GM19099 (cell line): ENCODE results near the gene MKNK1.

Experiments
- POLR2A ChIP-seq: IDR thresholded peaks from 3 replicates; pipeline ENCODE4 v1.6.1; 2011; ENCODE audit warnings: low read depth; ENCODE audit not compliant: insufficient read length; ENCODE audit errors: extremely low read depth

The MKNK1 gene

GRCh38 chr1:46612937-46613660 lies 9.0 kb upstream of the MKNK1 start:
- no peak for TF ChIP-seq POLR2A

- TF ChIP-seq POLR2A, result no peak
These were observed 7.7 kb upstream of the MKNK1 start for GRCh38 chr1:46611691-46612221.

- no peak for TF ChIP-seq POLR2A
These were observed 3.5 kb upstream of the MKNK1 start for GRCh38 chr1:46607345-46608130.

- TF ChIP-seq POLR2A, result no peak
These were observed 2.3 kb upstream of the MKNK1 start for GRCh38 chr1:46606255-46606965.

- TF ChIP-seq POLR2A, result no peak
These were observed 1.2 kb upstream of the MKNK1 start for GRCh38 chr1:46605232-46605631.

GRCh38 chr1:46603481-46603857 lies 599 bp downstream of the MKNK1 start:
- no peak for TF ChIP-seq POLR2A

- TF ChIP-seq POLR2A, result no peak
These were observed 2.6 kb downstream of the MKNK1 start for GRCh38 chr1:46601257-46602007.

GRCh38 chr1:46599059-46599970 lies 4.8 kb downstream of the MKNK1 start:
- no peak for TF ChIP-seq POLR2A

GRCh38 chr1:46596846-46597245 lies 7.2 kb downstream of the MKNK1 start:
- no peak for TF ChIP-seq POLR2A

GRCh38 chr1:46596036-46596435 lies 8.0 kb downstream of the MKNK1 start:
- no peak for TF ChIP-seq POLR2A

- no peak for TF ChIP-seq POLR2A
These were observed 8.9 kb downstream of the MKNK1 start for GRCh38 chr1:46595127-46595526.

- no peak for TF ChIP-seq POLR2A
These were observed 10.0 kb downstream of the MKNK1 start for GRCh38 chr1:46594063-46594462.

GRCh38 chr1:46592823-46593222 lies 11.2 kb downstream of the MKNK1 start:
- TF ChIP-seq POLR2A, result no peak

- TF ChIP-seq POLR2A, result no peak
These were observed 14.5 kb downstream of the MKNK1 start for GRCh38 chr1:46589529-46589928.
